HG03025 (cell line): Measurements from ENCODE around the gene OR1M1.
"Not testable (repeated sequence)": the region's sequence is repeated elsewhere in the genome, so short reads cannot be mapped to it uniquely, and the experiment has no call there.

Source experiments
- ATAC-seq: cut with Tn5 transposase; IDR thresholded peaks from one replicate; pipeline ENCODE4 v1.9.1; 2021; ENCODE audit warnings: mild to moderate bottlenecking, moderate library complexity; ENCODE audit not compliant: unreplicated experiment, low FRiP score

OR1M1 gene, protein sequence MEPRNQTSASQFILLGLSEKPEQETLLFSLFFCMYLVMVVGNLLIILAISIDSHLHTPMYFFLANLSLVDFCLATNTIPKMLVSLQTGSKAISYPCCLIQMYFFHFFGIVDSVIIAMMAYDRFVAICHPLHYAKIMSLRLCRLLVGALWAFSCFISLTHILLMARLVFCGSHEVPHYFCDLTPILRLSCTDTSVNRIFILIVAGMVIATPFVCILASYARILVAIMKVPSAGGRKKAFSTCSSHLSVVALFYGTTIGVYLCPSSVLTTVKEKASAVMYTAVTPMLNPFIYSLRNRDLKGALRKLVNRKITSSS

DNA sequence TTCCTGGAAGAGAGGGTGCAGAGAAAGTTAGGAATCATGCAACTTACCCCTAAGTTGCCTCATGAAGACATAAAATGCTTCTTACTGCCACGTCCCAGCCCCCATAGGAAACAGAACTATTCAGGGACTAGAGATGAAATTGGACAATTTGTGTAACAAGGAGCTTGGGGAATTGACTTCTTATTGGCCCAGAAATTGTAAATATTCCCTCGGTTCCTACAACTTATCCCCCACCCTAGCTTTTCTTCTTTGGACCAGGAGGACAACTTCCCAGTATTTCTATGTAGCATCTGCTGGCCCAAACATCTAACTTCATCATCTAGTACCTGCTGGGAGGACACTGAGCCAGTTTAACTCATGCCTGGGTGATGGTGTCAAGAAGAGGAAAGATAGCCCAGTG is at the start of gene OR1M1:
Gene OR1M1, plus strand, starts transcription at position 301 of the 400 bp plus-strand sequence. CDS start 6,184 bp downstream, outside the sequence.
- ATAC-seq, result no peak

DNA sequence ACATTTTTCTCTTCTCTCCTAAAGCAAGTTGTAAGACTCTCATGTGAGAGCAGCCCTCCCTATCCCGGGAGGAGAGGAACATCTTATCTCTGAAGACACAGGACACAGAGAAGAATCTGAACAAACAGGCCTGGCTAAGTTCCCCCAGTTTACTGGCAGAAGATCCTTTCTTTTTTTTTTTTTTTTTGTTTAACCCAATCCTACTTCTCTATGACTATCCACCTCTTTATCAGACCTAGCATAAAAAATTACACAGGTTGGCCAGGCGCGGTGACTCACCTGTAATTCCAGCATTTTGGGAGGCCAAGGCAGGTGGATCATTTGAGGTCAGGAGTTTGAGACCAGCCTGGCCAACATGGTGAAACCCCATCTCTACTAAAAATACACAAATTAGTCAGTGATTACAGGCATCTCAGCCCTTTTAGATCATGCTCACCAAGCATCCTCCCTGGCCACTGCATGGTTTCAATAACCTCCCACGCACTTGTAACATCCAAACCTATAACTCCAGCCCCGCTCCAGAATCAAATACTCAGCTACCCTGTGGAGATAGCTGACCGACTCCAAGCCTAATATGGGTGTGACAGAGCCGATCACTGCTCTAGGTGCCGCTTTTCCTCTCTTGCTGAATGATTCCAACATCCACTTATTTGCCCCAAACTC is 49.3 kb upstream of the OR1M1 start:
- ATAC-seq, result no peak

DNA sequence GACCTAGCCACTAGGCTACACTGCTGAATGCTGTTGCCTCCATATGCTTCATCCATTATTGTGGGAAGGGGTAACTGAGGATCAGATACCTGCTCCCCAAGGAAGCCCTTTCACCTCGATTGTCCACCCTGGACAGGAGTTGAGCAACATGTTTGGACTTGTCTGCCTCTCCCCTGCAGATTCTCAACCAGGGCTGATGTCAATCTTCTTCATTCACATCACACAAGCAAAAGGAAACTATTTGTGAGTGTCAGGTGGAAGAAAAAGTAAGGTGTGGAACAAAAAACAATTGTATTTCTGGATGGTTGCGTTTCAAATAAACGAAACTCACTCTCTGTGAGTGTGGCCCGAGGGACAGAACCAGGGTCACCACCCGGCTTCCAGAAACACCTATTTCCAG is 47.1 kb upstream of the OR1M1 start:
- no peak for ATAC-seq

DNA sequence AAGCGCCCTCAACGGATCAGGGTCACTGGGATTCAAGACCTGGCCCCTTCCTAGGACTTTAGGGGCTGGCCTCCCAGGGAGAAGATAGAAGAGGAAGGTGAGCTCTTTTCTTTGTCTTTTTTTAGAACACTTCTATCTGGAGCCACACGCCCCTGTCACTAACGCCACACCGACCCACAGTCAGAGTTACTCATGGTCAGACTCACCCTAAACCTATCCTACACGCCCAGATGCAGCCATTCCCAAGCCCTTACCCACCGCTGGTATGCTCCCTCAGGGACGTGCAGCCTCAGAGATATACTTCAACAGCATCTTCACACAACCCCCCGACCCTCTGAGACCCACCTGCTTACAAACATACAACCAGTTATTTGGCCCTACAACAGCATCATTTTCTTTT is 46.7 kb upstream of the OR1M1 start:
- no peak for ATAC-seq

DNA sequence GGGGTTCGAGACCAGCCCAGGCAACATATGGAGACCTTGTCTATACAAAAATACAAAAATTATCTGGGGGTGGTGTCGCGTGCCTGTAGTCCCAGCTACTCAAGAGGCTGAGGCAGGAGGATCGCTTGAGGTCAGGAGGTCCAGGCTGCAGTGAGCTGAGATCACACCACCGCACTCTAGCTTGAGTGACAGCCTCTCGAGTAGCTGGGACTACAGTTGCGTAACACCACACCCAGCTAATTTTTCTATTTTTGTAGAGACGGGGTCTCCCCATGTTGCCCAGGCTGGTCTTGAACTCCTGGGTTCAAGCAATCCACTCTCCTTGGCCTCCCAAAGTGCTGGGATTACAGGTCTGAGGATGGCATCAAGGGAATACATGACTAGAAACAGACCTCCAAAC is 45.8 kb upstream of the OR1M1 start:
- ATAC-seq, result no peak

DNA sequence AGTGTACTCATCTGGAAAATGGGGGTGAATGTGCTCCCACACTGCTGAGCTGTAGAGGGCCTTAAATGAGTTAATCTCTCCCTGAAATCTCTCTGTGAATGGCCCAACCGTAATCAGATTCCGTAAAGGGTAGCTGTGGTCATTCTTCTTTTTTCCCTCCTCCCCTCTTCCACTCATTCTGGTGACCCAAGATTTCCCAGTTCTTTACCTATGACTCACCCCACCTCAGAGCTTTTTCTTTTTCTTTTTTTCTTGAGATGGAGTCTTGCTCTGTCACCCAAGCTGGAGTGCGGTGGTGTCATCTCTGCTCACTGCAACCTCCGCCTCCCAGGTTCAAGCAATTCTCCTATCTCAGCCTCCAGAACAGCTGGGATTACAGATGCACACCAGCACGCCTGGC is 43.3 kb upstream of the OR1M1 start:
- ATAC-seq, result no peak

DNA sequence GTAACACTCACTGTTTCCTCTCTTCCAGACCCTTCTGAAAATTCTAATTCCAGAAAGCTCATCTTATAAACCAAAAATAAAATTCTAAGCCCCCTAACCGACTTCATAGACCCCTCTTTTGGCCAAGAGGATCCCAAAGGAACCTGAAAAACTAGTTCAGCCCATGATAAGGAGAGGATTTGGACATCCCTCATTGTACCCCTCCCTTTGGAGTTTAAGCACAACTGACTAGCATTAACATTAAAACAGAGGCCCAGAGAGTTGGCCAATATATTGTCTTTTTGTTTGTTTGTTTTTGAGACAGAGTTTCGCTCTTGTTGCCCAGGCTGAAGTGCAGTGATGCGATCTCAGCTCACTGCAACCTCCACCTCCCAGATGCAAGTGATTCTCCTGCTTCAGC is 42.4 kb upstream of the OR1M1 start:
- ATAC-seq, result no peak

DNA sequence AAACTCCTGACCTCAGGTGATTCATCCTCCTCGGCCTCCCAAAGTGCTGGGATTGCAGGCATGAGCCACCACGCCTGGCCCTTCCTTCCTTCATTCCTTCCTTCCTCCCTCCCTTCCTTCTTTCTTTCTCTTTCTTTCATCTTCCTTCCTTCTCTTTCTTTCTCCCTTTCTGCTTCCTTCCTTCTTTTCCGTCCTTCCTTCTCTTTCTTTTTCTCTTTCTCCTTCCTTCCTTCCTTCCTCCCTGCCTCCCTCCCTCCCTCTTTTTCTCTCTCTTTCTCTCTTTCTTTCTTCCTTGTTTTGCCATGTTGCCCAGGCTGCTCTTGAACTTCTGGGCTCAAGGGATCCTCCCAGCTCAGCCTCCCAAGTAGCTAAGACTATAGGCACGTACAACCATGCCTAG is 40.2 kb upstream of the OR1M1 start:
- ATAC-seq, result no peak

DNA sequence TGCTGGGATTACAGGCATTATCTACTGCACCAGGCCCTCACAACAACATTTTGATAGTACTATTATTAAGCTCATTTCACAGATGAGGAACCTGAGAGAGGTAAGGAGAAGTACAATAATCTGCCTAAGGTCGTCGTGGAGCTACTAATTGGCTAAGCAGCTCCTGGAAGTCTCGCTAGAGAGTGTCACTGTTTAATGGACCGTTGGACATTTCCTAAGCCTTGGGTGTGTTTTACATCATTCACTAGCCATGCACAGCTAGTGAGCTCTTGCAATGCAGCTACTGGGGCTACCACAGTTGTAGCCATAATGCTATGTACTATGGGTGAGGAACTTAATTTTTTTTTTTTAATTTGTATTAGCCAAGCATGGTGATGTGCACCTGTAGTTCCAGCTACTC is 34.0 kb upstream of the OR1M1 start:
- no peak for ATAC-seq

DNA sequence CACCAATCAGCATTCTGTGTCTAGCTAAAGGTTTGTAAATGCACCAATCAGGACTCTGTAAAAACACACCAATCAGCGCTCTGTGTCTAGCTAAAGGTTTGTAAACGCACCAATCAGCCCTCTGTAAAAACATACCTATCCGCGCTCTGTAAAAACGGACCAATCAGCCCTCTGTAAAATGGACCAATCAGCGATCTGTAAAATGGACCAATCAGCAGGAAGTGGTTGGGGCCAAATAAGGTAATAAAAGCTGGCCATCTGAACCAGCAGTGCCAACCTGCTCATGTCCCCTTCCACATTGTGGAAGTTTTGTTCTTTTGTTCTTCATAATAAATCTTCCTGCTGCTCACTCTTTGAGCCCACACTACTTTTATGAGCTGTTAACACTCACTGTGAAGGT is 33.2 kb upstream of the OR1M1 start:
- not testable (repeated sequence) for ATAC-seq

DNA sequence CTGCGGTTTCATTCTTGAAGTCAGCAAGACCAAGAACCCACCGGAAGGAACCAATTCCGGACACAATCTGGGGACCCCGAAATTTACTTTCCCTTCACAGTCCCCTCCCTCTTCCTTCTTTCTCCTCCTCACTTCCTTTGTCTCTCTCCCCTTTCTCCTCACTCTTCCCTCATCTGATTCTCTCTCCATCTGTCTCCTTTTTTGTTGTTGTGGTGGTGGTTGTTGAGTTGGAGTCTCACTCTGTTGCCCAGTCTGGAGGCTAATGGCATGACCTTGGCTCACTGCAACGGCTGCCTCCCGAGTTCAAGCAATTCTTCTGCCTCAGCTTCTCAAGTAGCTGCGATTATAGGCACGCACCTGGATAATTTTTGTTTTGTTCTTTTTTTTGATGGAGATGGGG is 32.7 kb upstream of the OR1M1 start:
- no peak for ATAC-seq

DNA sequence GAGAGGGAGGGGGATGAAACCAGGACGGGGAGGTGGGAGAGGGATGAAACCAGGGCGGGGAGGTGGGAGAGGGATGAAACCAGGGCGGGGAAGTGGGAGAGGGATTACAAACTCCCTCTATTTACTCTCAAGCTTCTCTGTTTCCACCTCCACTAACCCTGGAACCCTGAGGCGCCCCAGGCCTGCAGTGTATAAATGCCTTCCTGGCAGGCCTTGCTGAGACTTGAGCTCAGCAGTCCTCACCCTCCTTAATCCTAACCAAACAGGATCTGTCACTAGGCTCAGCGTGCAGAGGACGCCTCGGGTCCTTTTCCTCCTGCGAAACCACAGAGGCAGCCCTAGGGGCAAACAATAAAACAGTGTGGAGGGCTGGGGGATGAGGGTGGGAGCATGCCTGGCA is 32.1 kb upstream of the OR1M1 start:
- ATAC-seq, result no peak

DNA sequence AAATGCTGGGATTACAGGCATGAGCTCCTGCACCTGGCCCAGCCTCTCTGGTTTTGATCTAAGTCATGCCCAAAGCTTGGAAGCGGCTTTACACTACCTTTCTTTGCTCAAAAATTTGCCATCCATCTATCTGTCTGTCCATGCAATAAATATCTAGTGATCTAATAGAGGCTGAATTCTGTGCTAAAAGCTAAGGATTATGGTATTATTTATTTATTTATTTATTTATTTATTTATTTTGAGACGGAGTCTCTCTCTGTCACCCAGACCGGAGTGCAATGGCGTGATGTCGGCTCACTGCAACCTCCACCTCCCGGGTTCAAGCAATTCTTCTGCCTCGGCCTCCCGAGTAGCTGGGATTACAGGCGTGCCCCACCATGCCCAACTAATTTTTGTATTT is 30.7 kb upstream of the OR1M1 start:
- ATAC-seq, result not testable (repeated sequence)

DNA sequence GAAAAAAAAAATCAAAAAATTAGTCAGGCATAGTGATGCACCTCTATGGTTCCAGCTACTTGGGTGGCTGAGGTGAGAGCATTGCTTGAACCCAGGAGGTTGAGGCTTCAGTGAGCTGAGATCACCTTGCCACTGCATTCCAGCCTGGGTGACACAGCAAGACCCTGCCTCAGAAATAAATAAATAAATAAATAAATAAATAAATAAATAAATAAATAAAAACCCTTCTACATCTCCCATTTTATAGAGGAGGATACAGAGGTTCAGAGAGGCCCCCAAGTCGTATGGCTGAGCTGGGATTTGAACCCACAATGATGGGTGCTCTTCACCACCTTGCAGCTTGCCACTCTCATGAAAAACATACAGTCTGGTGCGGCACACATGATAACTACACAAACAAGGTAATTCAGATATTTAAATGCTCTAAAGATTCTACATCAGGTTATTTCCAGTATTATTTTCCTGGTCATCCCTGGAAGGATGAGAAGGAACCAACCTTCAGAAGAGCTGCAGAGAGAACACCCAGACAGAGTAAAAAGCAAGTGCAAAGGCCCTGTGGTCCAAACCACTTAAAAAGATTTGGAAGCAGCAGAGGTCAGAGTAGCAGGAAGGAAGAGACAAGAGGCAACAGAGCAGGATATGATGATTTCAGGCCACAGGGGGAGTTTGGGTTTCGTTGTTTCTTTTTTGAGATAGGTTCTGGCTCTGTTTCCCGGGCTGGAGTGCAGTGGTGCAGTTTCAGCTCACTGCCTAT is 29.2 kb upstream of the OR1M1 start:
- no peak for ATAC-seq

DNA sequence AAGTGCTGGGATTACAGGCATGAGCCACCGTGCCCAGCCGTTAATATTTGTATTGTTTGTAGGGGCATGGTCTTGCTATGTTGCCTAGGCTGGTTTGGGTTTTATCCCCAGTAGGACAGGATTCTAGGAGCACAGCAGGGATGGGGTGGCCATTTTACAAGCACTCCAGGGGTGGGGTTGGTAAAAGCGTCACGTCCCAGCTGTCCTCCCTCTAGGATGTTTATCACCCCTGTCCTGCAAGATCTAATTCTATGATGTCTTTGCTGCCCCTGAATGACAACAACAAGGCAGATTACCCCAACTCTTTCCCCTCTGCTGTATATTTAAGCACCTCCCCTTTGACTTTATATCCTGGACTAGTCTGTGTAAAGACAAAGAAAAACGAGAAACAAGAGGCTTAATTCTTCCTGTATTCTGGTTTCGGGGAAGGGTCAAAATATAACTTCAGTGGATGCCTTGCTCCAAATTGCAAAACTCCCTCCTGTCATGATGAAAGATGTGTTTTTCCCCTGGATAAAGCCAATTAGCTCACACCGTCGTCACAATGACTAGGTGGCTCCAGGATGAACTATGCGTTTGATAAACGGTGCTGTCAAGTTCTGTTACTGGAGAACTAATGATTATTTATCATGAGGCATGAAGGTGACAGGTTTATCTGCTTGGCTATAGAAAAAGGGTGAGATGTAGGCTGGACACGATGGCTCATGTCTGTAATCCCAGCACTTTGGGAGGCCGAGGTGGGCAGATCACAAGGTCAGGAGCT is 27.8 kb upstream of the OR1M1 start:
- no peak for ATAC-seq

DNA sequence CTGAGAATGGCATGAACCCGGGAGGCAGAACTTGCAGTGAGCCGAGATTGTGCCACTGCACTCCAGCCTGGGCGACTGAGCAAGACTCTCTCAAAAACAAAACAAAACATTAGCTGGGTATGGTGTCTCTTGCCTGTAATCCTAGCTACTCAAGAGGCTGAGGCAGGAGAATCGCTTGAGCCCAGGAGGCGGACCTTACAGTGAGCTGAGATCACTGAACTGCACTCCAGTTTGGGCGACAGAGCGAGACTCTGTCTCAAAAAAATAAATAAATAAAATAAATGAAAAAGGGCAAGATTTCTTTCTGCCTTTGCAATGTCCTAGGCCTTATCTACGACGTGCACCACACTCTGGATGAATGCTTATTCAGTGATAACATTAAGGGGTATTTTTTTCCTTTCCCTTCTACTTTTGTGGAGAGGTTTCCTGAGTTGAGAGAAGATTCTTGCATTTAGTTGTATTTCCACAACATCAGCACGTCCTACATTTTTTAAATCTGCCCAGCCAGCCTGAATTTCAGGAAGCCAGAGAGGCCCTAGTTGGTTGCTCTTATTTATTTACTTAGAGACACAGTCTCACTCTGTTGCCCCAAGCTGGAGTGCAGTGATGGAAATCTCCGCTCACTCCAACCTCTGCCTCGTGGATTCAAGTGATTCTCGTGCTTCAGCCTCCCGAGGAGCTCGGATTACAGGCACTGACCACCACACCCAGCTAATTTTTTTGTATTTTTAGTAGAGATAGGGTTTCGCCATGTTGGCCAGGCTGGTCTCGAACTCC is 26.1 kb upstream of the OR1M1 start:
- ATAC-seq, result no peak

DNA sequence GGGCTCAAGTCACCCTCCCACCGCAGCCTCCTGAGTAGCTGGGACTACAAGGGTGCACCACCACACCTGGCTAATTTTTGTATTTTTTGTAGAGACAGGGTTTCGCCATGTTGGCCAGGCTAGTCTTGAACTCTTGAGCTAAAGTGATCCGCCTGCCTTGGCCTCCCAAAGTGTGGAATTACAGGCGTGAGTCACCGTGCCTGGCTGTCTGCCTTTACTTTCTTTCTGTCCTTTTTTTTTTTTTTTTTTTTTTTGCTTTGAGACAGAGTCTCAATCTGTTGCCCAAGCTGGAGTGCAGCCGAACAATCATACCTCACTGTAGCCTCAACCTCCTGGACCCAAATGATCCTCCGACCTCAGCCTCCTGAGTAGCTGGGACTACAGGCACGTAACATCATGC is 25.0 kb upstream of the OR1M1 start:
- ATAC-seq, result no peak

DNA sequence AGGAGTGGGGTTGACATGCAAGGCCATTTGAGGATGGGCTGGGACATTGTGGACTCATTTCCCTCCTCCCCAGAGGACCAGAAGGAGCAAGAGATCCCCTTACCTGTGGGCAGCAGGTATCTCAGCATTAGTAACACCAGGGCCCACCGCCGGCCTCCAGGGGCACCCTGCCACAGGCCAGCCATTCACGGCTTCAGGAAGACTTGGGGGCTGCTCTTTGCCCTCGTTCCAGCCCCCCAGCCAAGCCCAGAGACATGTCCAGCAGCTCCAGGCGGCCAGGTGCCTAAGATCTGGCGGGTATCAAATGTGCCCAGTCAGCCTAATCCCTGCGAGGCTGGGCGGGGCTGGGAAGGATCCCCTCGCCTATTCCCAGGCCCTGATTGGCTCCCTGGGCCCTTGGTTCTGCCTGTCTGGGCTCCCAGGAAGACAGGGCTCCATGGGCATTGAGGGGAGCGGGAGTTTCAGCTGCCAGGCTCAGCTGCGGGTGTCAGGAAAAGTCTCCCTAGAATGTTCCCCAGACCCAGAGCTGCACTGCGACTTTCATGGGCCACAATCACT is 21.3 kb upstream of the OR1M1 start:
- no peak for ATAC-seq

DNA sequence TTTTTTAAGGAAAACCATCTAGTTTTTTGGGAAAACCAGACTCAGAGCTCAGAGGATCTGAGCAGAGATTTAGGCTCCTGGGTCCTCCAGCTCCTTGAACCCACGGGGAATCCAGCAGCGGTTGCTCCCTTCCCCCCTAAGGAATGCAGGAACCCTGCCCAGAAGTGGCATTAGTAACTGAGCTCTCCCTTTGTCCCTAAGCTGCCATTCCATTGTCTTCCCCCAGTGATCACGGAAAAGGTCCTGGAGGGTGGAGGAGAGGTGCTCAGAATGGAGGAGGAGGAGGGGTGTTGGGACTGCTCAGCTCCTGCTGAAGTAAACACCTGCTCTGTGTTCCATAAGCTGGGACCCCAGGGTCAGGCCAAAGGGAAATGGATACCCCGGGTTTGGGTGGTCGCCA is 16.8 kb upstream of the OR1M1 start:
- ATAC-seq, result no peak

DNA sequence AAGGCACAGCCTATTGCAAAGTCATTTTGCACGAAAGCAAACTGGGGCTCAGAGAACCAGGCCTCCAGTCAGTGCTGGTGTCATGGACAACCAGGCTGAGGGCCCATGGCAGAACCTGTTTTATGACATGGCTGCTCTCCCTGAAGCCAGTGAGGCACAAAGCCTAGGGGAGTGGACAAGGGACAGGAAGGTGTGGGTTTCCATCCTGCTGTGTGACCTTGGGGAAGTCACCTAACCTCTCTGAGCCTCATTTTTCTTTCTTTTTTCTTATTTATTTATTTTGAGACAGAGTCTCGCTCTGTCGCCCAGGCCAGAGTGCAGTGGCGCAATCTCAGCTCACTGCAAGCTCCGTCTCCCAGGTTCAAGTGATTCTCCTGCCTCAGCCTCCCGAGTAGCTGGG is 15.1 kb upstream of the OR1M1 start:
- not testable (repeated sequence) for ATAC-seq
